ENCODE results near the gene GCM1. TPM values are rescaled to one million over a fixed set of nuclear protein-coding genes. Genes with fewer than 3 reads are reported as not detected.

The GCM1 gene
- total and polyA plus RNA-seq, 2 donors (not counting 1 experiment from before 2014, with no cell fraction given) = 0.57 to 1.5 TPM

- CTCF ChIA-PET = no interaction called here
- DNase-seq (no peak), ATAC-seq (ENCODE audit: low read depth) (no peak)
- H3K9me3 ChIP-seq (ENCODE audit: control extremely low read depth in 1 of 3, control insufficient read depth in 2 of 3, insufficient read depth in 1 of 3, low read length in 2 of 3) = no peaks in the 10 kb centered on the region
- no peaks in the 10 kb centered on the region for H4K20me1 ChIP-seq (ENCODE audit: control insufficient read depth, insufficient read depth, low read length, poor library complexity, severe bottlenecking)
- no CpG with 5 or more reads among the region's 2 CpGs for WGBS (ENCODE audit: insufficient coverage)
- H3K79me2 ChIP-seq (ENCODE audit: control insufficient read depth, insufficient read depth, low read length) = no peaks in the 10 kb centered on the region
- Mint-ChIP-seq H3K4me3 (no peak overlapping the region), H3K9me3 (ENCODE audit: insufficient read depth) (no peaks in the 10 kb centered on the region), H3K4me1 (no peaks in the 10 kb centered on the region), H3K27me3 (no peaks in the 10 kb centered on the region), H3K27ac (no peak overlapping the region)
- H3K27ac ChIP-seq (ENCODE audit: low read length in 2 of 2) = no peak overlapping the region
- H3K9ac ChIP-seq (ENCODE audit: low read length) = no peak overlapping the region
- POLR2A ChIA-PET = no interaction called here
- no peaks in the 10 kb centered on the region for H3K4me1 ChIP-seq (ENCODE audit: control insufficient read depth in 2 of 2, insufficient read depth in 2 of 2, low read length in 2 of 2)
- no peak overlapping the region for H3K4me3 ChIP-seq (ENCODE audit: control extremely low read depth in 1 of 5, extremely low read depth in 1 of 5, insufficient read depth in 1 of 5, low read depth in 2 of 5, low read length in 4 of 5)
- TF ChIP-seq CTCF (IDR thresholded peaks at IDR 0.05) (no peak), EZH2 (IDR thresholded peaks at IDR 0.05; ENCODE audit: borderline replicate concordance, insufficient read depth, low read depth, low read length, poor library complexity, severe bottlenecking) (no peak)
- peaks cover 3 to 38% of the 10 kb centered on the region in 2 experiments for H3K36me3 ChIP-seq (replicated peaks in 1 of 2; ENCODE audit: control extremely low read depth in 1 of 2, control insufficient read depth in 1 of 2, extremely low read depth in 1 of 2, insufficient read depth in 2 of 2, low read length in 1 of 2)
- intact Hi-C loops (cut with micrococcal nuclease) = no loop called here
- no peak overlapping the region for H3K4me2 ChIP-seq (replicated peaks; ENCODE audit: low read depth, low read length, poor library complexity, severe bottlenecking)
- H2AFZ ChIP-seq (ENCODE audit: insufficient read depth, low read depth, low read length, poor library complexity, severe bottlenecking) = no peak overlapping the region
- H3K27me3 ChIP-seq (replicated peaks in 1 of 4; ENCODE audit: control extremely low read depth in 1 of 4, control insufficient read depth in 3 of 4, insufficient read depth in 4 of 4, low read length in 3 of 4) = no peaks in the 10 kb centered on the region
Observed at GRCh38 chr6:53100561-53100960, 48.1 kb downstream of the GCM1 start.

GRCh38 chr6:53095716-53096115 is 52.9 kb downstream of the GCM1 start:
- Mint-ChIP-seq H3K4me1 (no peaks in the 10 kb centered on the region), H3K27me3 (no peaks in the 10 kb centered on the region), H3K9me3 (ENCODE audit: insufficient read depth) (no peaks in the 10 kb centered on the region), H3K4me3 (no peak overlapping the region), H3K27ac (no peak overlapping the region)
- no peak overlapping the region for H3K4me2 ChIP-seq (replicated peaks; ENCODE audit: low read depth, low read length, poor library complexity, severe bottlenecking)
- H3K36me3 ChIP-seq (replicated peaks in 1 of 2; ENCODE audit: control extremely low read depth in 1 of 2, control insufficient read depth in 1 of 2, extremely low read depth in 1 of 2, insufficient read depth in 2 of 2, low read length in 1 of 2) = peaks cover 14 to 75% of the 10 kb centered on the region in 2 experiments
- POLR2A ChIA-PET = no interaction called here
- no peak overlapping the region for H2AFZ ChIP-seq (ENCODE audit: insufficient read depth, low read depth, low read length, poor library complexity, severe bottlenecking)
- no peak overlapping the region for H3K4me3 ChIP-seq (ENCODE audit: control extremely low read depth in 1 of 5, extremely low read depth in 1 of 5, insufficient read depth in 1 of 5, low read depth in 2 of 5, low read length in 4 of 5)
- TF ChIP-seq EZH2 (IDR thresholded peaks at IDR 0.05; ENCODE audit: borderline replicate concordance, insufficient read depth, low read depth, low read length, poor library complexity, severe bottlenecking) (no peak), CTCF (IDR thresholded peaks at IDR 0.05) (no peak)
- ATAC-seq (ENCODE audit: low read depth) = no peak
- CTCF ChIA-PET = interaction anchor here (0.9 to 1.5 kb wide), 2 partner anchors 630 to 632 kb away, joined by 3 to 4 read pairs; no protein-coding TSS in a partner anchor
- H3K9me3 ChIP-seq (ENCODE audit: control extremely low read depth in 1 of 3, control insufficient read depth in 2 of 3, insufficient read depth in 1 of 3, low read length in 2 of 3) = no peaks in the 10 kb centered on the region
- no peak overlapping the region for H3K9ac ChIP-seq (ENCODE audit: low read length)
- H3K27me3 ChIP-seq (replicated peaks in 1 of 4; ENCODE audit: control extremely low read depth in 1 of 4, control insufficient read depth in 3 of 4, insufficient read depth in 4 of 4, low read length in 3 of 4) = no peaks in the 10 kb centered on the region
- intact Hi-C loops (cut with micrococcal nuclease) = no loop called here
- no peaks in the 10 kb centered on the region for H3K79me2 ChIP-seq (ENCODE audit: control insufficient read depth, insufficient read depth, low read length)
- no peaks in the 10 kb centered on the region for H4K20me1 ChIP-seq (ENCODE audit: control insufficient read depth, insufficient read depth, low read length, poor library complexity, severe bottlenecking)
- H3K27ac ChIP-seq (ENCODE audit: low read length in 2 of 2) = no peak overlapping the region
- WGBS (ENCODE audit: insufficient coverage) = no CpG with 5 or more reads among the region's 1 CpG
- H3K4me1 ChIP-seq (ENCODE audit: control insufficient read depth in 2 of 2, insufficient read depth in 2 of 2, low read length in 2 of 2) = no peaks in the 10 kb centered on the region
- DNase-seq = no peak
